Ovary (tissue), 9 donors: ENCODE measurements around the gene GALK2. TPM values are rescaled to one million over a fixed set of nuclear protein-coding genes. Genes with fewer than 3 reads are reported as not detected.
A peak's percentile ranks its signal among the peaks of the same experiment; 100 is the strongest.

Experiments
- DNase-seq, 5 donors: peaks; one replicate each; pipeline ENCODE4 v3.0.0-alpha.2; 2019 to 2020
- H3K27ac ChIP-seq, 2 donors: fragments of 200-600 bp; one replicate each; pipeline versions ENCODE4 v1.5.1 to v1.8.0; 2019 to 2022
- H3K27me3 ChIP-seq: fragments of 200-600 bp; one replicate; pipeline ENCODE4 v1.8.0; 2022
- H3K36me3 ChIP-seq: fragments of 200-600 bp; sonication (generic); one replicate; pipeline ENCODE4 v1.5.1; 2019
- H3K4me1 ChIP-seq: one replicate; pipeline ENCODE4 v1.8.1; 2013; ENCODE audit warnings: mild to moderate bottlenecking, moderate library complexity; ENCODE audit not compliant: insufficient read depth
- H3K4me3 ChIP-seq: fragments of 200-600 bp; sonication (generic); one replicate; pipeline ENCODE4 v1.5.1; 2017
- H3K9me3 ChIP-seq, 2 donors: fragments of 200-600 bp in 1 of 2; sonication (generic) in 1 of 2; one replicate each; pipeline versions ENCODE4 v1.5.1 to v1.8.1; 2013 to 2019; ENCODE audit warnings: mild to moderate bottlenecking in 1 of 2, moderate library complexity in 1 of 2
- CTCF ChIP-seq, 3 donors: fragments of 450-650 bp in 2 of 3; fragments of 200-600 bp in 1 of 3; IDR thresholded peaks; one replicate each; pipeline versions ENCODE4 v1.5.1 to v1.8.0; 2016 to 2022; ENCODE audit warnings: antibody characterized with exemption in 3 of 3, mild to moderate bottlenecking in 1 of 3
- EP300 ChIP-seq: sonication (generic); formaldehyde crosslinking; IDR thresholded peaks from one replicate; pipeline ENCODE4 v1.6.1; 2017; ENCODE audit warnings: antibody characterized with exemption
- POLR2A ChIP-seq: fragments of 450-650 bp; IDR thresholded peaks from one replicate; pipeline ENCODE4 v1.6.1; 2017; ENCODE audit warnings: antibody characterized with exemption, mild to moderate bottlenecking, moderate library complexity
- WGBS, 3 donors: extraction: QIAGEN DNeasy Blood & Tissue Kit in 1 of 3; methylation state at CpG; one replicate each; pipeline versions ENCODE4 v1.1.5 to v1.1.7; 2013 to 2017; 5-methylcytosine and 5-hydroxymethylcytosine counted together
- intact Hi-C, 4 donors: fragments of 100-400 bp; cut with DNase I; formaldehyde crosslinking; loops; one replicate each; pipeline versions ENCODE4 v1.11.0 to v1.15.1; 2022 to 2023
- polyA plus RNA-seq, 2 donors: library from polyadenylated mRNA; stranded (reverse); fragments of 200-250 nt in 1 of 2; fragments of 350-450 nt in 1 of 2; fragmentation: Illumina TruSeq in 1 of 2; extraction: RNeasy Lipid Tissue Mini Kit (QIAGEN cat#74804) in 1 of 2; gene quantifications; one replicate each; pipeline ENCODE4 v1.2.3, GENCODE V29; 2013 to 2014
- total RNA-seq, 7 donors: library from RNA; depleted of rRNA in 2 of 7; stranded (reverse); fragments of >200 nt in 2 of 7; fragmentation: NEBNext Ultra II Directional in 3 of 7; extraction: Animal tissue kit (Norgen Biotek cat#: 25700) in 3 of 7; gene quantifications; one replicate each; pipeline versions ENCODE4 v1.1.0 to v1.2.4, GENCODE V29; 2016 to 2023
- donor health status: DM: no; HTN: no; CAD: no; lungs with moderate emphysema.
- donor health status: DM: no; HTN: no; CAD: no.
- donor health status: Bipolar disorder and iron deficiency.
- donor health status: DM: yes; HTN: yes; CAD: no.
- donor health status: DM: no; HTN: no; CAD: no.
- donor health status: DM: yes; HTN: yes; CAD: no.

Gene GALK2
- total and polyA plus RNA-seq, 9 donors: 14.4 to 49.2 (median 37.9) TPM

GRCh38 chr15:49137861-49138260 is 32.2 kb upstream of the GALK2 start:
- Histone ChIP-seq H3K27me3 (no peaks in the 10 kb centered on the region), H3K36me3 (no peaks in the 10 kb centered on the region), H3K9me3 (no peaks in the 10 kb centered on the region), H3K4me3 (no peak overlapping the region), H3K27ac (no peak overlapping the region), H3K4me1 (no peaks in the 10 kb centered on the region)
- intact Hi-C loops: loop anchor here in 1 of 4 donors (10.0 kb wide), 1 partner anchor 273 kb away; no protein-coding TSS in a partner anchor
- no peak for TF ChIP-seq EP300
- TF ChIP-seq CTCF (IDR thresholded peaks at IDR 0.05): no peak
- TF ChIP-seq POLR2A: no peak
- no peak for DNase-seq
- WGBS, 3 donors: 88 to 90% (median 90%) methylated on average over 2 of the region's 2 CpGs

GRCh38 chr15:49145651-49146609 is 24.1 kb upstream of the GALK2 start:
- H3K4me1 ChIP-seq: peaks cover 2% of the 10 kb centered on the region

GRCh38 chr15:49148298-49148697 is 21.7 kb upstream of the GALK2 start:
- H3K27ac ChIP-seq: no peak overlapping the region
- H3K4me3 ChIP-seq: no peak overlapping the region
- intact Hi-C loops: loop anchor here in 1 of 4 donors (5.0 kb wide), 1 partner anchor 286 kb away; no protein-coding TSS in a partner anchor
- no peak for TF ChIP-seq CTCF (IDR thresholded peaks at IDR 0.05)
- no peak for TF ChIP-seq POLR2A
- no peak for TF ChIP-seq EP300
- H3K27me3 ChIP-seq: no peaks in the 10 kb centered on the region
- H3K9me3 ChIP-seq: no peaks in the 10 kb centered on the region
- 68 to 84% (median 75%) methylated on average over 1 of the region's 1 CpG for WGBS, 3 donors
- no peaks in the 10 kb centered on the region for H3K36me3 ChIP-seq
- no peak for DNase-seq
- peaks cover 3% of the 10 kb centered on the region for H3K4me1 ChIP-seq

More at GRCh38 chr15:49145651-49146609, 24.1 kb upstream of the GALK2 start:
- no peaks in the 10 kb centered on the region for H3K27me3 ChIP-seq
- no peak overlapping the region for H3K27ac ChIP-seq
- TF ChIP-seq CTCF (IDR thresholded peaks at IDR 0.05): peak in 1 of 3 donors; percentile 22
- TF ChIP-seq EP300: no peak
- TF ChIP-seq POLR2A: no peak
- H3K4me3 ChIP-seq: no peak overlapping the region
- H3K36me3 ChIP-seq: no peaks in the 10 kb centered on the region
- intact Hi-C loops: loop anchor here in 1 of 4 donors (5.0 kb wide), 1 partner anchor 284 kb away; no protein-coding TSS in a partner anchor
- H3K9me3 ChIP-seq: no peaks in the 10 kb centered on the region
- DNase-seq: no peak
- 32 to 37% (median 32%) methylated on average over 3 of the region's 3 CpGs for WGBS, 3 donors

- Histone ChIP-seq H3K9me3 (no peaks in the 10 kb centered on the region), H3K4me1 (peaks cover 3% of the 10 kb centered on the region), H3K27me3 (no peaks in the 10 kb centered on the region), H3K36me3 (no peaks in the 10 kb centered on the region), H3K4me3 (no peak overlapping the region), H3K27ac (no peak overlapping the region)
- intact Hi-C loops: loop anchor here in 1 of 4 donors (5.0 kb wide), 1 partner anchor 286 kb away; no protein-coding TSS in a partner anchor
- no peak for DNase-seq
- WGBS, 3 donors: 92 to 95% (median 94%) methylated on average over 1 of the region's 1 CpG
- TF ChIP-seq CTCF (IDR thresholded peaks at IDR 0.05): no peak
- TF ChIP-seq EP300: no peak
Observed at GRCh38 chr15:49148727-49149126, 21.3 kb upstream of the GALK2 start.
